HG03354 (cell line): ENCODE data around the gene KCNIP3.
"Not testable (repeated sequence)": the region's sequence is repeated elsewhere in the genome, so short reads cannot be mapped to it uniquely, and the experiment has no call there.

Experiments used
- ATAC-seq: cut with Tn5 transposase; IDR thresholded peaks from one replicate; pipeline ENCODE4 v1.9.1; 2021; ENCODE audit warnings: mild to moderate bottlenecking; ENCODE audit not compliant: unreplicated experiment, poor library complexity, severe bottlenecking

Gene KCNIP3

GRCh38 chr2:95392320-95392719 lies 95.2 kb downstream of the KCNIP3 start:
- no peak for ATAC-seq

DNA sequence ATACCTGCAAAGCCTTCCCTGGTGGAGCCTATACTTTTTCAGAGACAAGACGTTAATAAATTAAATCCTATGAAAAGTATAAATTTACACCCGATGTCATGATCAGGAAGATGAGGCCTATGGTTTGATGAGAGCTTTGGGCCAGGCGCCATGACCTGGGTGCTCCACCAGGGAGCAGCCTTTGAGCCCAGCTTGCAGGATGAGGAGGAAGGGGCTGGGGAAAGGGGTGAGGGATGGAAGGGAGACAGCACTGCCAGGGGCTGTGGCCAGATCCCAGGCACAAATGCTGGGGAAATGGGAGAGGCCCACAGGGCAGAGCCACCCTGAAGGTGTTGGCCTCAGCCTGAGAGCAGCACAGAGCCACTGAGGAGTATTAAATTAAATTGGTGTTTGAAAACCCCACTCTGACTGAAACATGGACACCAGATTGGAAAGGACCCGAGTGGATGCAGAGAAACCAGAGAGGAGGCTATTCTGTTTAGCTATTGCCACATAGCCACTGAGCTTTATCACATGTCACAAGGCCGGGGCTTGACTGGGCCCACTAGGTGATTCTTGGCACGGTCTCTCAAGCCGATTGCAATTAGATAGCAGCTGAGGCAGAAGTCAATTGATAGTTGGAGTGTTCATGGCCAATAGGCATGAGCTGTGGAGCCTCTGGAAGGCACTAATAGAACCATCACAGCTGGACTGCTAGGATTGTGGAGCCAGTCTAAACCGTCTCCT lies 95.7 kb downstream of the KCNIP3 start:
- no peak for ATAC-seq

GRCh38 chr2:95393901-95394300 lies 96.8 kb downstream of the KCNIP3 start:
- ATAC-seq: no peak

DNA sequence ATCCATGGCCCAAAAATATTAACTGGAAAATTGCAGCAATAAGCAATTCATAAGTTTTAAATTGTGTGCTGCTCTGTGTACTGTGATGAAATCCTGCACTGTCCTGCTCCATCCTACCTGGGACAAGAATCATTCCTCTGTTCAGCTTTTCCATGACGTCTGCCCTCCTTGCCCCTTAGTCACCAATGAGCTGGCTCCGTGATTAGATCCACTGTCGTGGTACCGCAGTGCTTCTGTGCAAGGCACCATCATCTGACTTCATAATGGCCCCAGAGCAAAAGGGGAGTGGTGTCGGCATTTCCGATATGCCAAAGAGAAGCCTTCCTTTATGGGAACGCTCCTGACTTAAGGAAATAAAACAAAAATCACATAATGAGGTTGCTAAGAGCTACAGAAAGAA lies 101.9 kb downstream of the KCNIP3 start:
- no peak for ATAC-seq

DNA sequence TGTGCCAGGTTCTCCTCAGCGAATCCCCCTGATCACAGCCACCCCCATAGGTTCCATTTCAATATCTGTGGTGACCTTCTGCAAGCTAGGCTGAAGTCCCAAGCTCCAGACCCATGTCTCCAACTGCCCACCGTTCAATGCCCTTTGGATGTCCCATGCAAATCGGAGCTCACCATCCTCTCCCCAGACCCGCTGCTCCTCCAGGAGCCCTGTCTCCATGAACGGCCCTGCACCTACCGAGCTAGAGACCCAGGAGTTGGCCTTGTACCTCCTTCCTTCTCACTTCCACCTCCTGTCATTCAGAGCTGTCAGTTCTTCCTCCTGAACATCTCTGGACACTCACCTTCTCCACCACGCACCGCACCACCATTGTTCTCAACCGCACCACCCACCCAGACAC lies 104.3 kb downstream of the KCNIP3 start:
- ATAC-seq: no peak

GRCh38 chr2:95402004-95402369 lies 104.8 kb downstream of the KCNIP3 start:
- peak; percentile 27 for ATAC-seq

DNA sequence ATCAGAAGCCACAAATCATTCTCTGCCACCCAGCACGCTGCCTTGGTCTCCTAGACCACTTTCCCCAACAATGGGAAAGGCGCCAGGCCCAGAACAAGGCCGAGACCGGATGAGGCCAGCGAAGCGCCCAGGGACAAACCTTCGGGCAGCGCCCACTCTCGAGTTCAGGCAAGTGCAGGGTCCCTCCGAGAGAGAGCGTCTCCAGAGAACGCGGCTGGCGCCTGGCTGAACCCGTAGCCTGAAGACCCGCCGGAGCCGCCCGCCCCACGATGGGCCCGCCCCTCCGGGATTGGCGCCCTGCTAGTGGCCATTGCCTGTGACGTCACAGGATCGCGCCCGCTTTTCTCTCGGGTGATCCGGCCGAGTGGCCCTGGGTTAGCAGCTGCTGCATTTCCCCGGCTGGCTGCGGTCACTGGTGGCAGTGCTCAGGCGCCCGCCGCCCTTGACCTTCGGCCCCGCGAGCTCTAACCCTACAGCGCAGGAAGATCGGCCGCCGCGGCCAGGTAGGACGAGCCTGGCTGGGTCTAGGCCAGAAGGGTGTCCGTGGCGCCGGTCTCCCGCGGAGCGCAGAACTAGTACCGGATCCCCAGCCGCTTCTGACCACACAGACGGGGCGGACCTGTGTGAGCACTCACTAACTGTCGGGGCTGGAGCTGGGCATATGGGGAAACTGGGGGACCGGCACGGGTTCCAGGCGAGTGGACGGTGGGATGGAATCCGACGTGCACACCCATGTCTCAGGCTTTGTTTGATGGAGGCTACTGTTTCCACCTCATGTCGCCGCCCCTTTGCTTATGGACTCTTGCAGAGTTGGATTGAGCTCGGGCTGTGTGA lies 105.4 kb downstream of the KCNIP3 start, which contains the start of gene FAHD2A:
Gene FAHD2A, plus strand, starts transcription at position 339 of the 834 bp plus-strand sequence. CDS start 2,851 bp downstream, outside the sequence.
- ATAC-seq: peak; percentile 96

DNA sequence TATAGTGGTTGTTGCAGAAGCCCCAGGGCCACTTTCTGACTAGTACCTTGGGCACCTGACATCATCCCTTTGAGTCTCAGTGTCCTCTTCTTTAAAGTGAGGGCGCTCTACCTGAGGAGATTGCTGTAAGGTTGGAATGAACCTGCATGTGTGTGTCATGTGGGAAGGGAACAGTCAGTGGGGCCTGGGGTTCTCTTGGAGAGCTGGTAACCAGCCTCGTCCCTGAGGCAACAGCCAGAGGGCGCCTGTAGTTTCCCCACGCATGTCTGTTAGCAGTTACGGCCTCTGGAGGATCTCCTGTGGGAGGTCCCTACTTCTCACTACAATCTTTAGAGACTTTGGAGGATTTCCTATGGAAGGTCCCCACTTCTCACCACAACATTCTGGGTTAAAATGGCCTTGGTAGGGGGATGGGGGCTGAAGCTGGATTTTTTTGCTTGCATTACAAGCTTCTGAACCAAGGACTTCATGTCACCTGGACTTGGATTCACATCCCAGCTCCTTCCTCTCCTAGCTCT lies 106.1 kb downstream of the KCNIP3 start:
- peak; percentile 32 for ATAC-seq

DNA sequence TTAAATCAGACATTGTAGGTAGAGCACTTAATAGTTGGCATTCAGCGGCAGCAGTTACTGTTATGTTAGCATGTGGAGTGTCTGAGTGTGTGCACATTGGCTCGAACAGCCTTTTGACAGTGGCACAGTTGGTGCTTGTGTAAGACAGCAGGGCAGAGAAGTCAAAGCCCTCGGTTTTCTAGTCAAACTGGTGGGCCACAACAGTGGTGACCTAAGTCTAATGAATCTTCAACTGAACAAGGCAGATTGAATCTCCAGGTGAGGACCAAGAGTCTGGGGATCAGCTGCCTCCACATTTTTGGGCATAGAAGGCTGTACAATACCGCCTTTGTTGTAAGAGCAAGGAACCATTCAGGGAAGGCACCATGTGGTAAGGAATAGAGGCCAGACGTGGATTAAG lies 106.7 kb downstream of the KCNIP3 start:
- not testable (repeated sequence) for ATAC-seq

DNA sequence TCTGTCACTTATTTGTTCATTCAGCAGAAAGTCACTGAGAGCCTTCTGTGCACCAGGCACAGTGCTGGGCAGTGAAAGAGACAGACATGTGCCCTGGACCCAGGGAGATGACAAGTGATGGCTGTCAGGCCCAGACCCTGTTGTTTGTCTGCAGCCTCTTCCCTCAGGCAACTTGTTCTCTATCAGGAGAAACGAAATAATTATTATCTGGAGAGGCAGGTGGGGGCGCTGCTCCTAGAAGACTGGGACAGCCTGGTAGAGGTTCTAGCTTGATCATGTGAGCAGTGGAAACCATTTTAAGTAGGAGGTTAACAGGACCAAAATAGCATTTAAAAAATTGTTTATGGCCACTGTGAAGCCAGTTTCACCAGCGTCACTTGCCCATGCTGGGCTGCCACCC lies 107.5 kb downstream of the KCNIP3 start:
- not testable (repeated sequence) for ATAC-seq

GRCh38 chr2:95411239-95411638 lies 114.1 kb downstream of the KCNIP3 start:
- ATAC-seq: not testable (repeated sequence)

GRCh38 chr2:95414015-95414594 lies 117.0 kb downstream of the KCNIP3 start:
- peak; percentile 89 for ATAC-seq

GRCh38 chr2:95415138-95415537 lies 118.0 kb downstream of the KCNIP3 start:
- ATAC-seq: not testable (repeated sequence)

DNA sequence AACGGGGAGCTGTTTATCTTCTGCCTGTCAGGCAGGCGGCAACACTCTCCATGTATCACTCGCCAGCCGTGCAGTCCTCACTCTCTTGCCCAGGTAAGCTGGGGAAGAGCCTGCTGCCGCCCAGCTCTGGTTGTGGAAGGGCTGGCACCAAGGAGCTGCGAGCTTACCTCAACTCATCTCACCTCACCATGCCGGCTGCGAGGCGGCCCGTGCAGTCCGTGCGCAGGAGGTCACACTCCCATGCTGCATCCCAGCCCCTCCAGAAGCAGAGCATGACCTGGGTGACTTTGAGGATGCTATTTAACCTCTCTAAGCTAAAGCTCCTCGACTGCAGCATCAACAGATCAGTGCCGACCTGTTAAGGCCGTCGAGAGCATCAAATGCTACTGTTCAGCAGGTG lies 118.4 kb downstream of the KCNIP3 start:
- ATAC-seq: not testable (repeated sequence)

DNA sequence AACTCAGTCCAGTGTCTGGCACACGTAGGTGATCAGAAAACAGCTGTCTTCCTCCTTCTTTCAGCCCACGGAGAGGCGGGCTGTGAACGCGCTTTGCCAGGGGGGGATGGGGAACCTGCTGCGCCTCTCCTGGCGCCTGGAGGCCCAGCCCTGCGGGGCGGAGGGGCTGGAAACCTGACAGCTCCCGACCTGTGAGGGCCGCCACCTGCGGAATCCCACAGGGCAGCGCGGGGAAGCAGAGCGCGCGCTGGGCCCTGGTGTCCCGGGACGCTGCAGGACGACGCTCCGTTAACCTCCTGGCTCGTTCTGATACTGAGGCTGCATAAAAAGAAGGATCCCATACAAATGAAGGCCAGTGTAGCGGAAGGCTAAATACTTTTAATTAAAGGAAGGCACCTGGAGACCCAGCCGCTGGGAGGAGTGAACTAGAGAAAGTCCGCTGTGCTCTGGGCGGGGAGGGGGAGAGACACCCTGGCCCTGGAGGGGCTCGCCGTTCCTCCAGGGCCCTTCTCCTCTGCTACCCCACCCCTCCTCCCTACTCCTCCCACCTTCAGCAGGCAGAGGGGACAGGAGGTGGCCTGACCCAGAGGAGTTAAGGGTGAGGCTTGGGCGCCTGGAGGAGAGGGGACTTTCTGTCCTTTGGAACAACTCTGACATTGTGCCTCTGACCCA lies 130.2 kb downstream of the KCNIP3 start:
- ATAC-seq: not testable (repeated sequence)

GRCh38 chr2:95429748-95430467 lies 132.8 kb downstream of the KCNIP3 start:
- ATAC-seq: not testable (repeated sequence)

DNA sequence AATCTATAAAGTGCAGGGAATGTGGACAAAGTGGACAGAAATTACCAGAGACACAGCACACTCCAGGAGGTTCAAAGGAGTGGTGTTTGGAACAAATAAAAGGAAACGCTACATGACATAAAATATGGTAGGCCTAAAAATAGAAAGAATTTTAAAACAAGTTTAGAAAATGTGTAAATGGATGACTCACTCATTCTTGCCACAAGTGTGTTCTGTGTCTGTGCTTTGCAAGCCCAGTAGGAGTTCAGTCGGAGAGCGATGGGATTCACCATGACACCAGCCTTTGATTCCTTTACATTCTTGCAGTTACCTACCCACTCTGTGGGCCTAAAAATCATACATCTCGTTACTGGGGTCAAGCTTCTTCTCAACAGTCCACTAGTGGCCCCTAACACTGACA lies 136.2 kb downstream of the KCNIP3 start:
- not testable (repeated sequence) for ATAC-seq

- not testable (repeated sequence) for ATAC-seq
Measured at GRCh38 chr2:95433973-95434372, 136.8 kb downstream of the KCNIP3 start.

DNA sequence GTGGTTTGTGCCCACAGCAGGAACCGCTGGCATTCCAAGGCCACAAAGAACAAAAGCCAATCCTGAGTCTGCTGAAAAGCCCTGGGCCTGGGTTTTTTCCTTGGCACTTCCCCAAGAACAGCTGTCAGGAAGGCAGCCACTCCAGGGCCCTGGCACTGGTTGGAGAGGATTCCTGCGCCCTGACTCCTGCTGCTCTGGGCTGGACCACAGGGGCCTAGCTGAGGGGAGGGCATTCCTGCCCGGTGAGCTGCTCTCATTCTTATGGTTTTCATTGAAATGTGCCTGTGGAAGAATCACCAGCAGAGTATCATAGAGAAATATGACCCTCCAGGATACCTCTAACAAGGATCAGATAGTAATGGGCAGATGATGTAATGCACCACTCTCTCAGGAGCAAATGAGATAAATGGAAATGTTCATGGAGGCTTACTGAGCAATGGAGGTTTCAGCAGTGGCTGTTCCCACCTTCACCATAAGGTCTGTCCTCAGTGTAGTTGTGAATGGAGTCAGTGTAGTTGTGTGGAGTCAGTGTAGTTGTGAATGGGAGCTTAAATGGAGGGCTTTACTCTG lies 137.4 kb downstream of the KCNIP3 start:
- ATAC-seq: not testable (repeated sequence)
